H1 (cell line): ENCODE measurements around the gene EIPR1. TPM values are rescaled to one million over a fixed set of nuclear protein-coding genes. Genes with fewer than 3 reads are reported as not detected.
A peak's percentile ranks its signal among the peaks of the same experiment; 100 is the strongest.

Experiments
- BACH1 ChIP-seq: IDR thresholded peaks from 2 replicates; pipeline ENCODE4 v1.6.1; 2012; ENCODE audit warnings: low read length, improper control_type of control experiment
- BRCA1 ChIP-seq: IDR thresholded peaks from 2 replicates; pipeline ENCODE4 v1.6.1; 2012; ENCODE audit warnings: low read depth, low read length, improper control_type of control experiment
- CBX5 ChIP-seq: fragments of 300-800, 300-1000 bp; sonication (generic); IDR thresholded peaks from 2 replicates; pipeline ENCODE4 v1.7.1; 2016; ENCODE audit warnings: antibody characterized with exemption, low read length, low read depth
- CBX8 ChIP-seq: fragments of 300-800, 300-1000 bp; sonication (generic); IDR thresholded peaks from 2 replicates; pipeline ENCODE4 v1.7.1; 2016; ENCODE audit warnings: low read depth, low read length, borderline replicate concordance
- CHD1 ChIP-seq: IDR thresholded peaks from 2 replicates; pipeline ENCODE4 v1.6.1; 2012; ENCODE audit warnings: low read depth, low read length, improper control_type of control experiment
- HDAC6 ChIP-seq: IDR thresholded peaks from one replicate; pipeline ENCODE4 v1.7.1; 2012; ENCODE audit warnings: low read depth, mild to moderate bottlenecking, inconsistent platforms, low read length, moderate library complexity
- JUN ChIP-seq: IDR thresholded peaks from 2 replicates; pipeline ENCODE4 v1.6.1; 2011; ENCODE audit warnings: low read depth, mild to moderate bottlenecking, improper control_type of control experiment, low read length
- NANOG ChIP-seq: IDR thresholded peaks from 2 replicates; pipeline ENCODE4 v1.6.1; 2011; ENCODE audit warnings: low read length, low read depth, mild to moderate bottlenecking, inconsistent platforms; ENCODE audit not compliant: insufficient read depth, poor library complexity, severe bottlenecking
- NRF1 ChIP-seq: IDR thresholded peaks from 2 replicates; pipeline ENCODE4 v1.6.1; 2011; ENCODE audit warnings: mild to moderate bottlenecking, low read depth, low read length, improper control_type of control experiment
- POLR2A ChIP-seq, 2 experiments: IDR thresholded peaks; 1 replicate in 1 of 2; 2 replicates in 1 of 2; pipeline ENCODE4 v1.6.1; 2011; ENCODE audit warnings: low read depth in 2 of 2, low read length in 2 of 2, mild to moderate bottlenecking in 2 of 2; ENCODE audit errors: control extremely low read depth in 1 of 2
- RNF2 ChIP-seq: fragments of 200-900, 300-1000 bp; sonication (generic); IDR thresholded peaks from 2 replicates; pipeline ENCODE4 v1.7.1; 2016; ENCODE audit warnings: borderline replicate concordance, low read depth, mild to moderate bottlenecking, antibody characterized with exemption, low read length; ENCODE audit not compliant: poor library complexity, severe bottlenecking; ENCODE audit errors: missing control alignments
- RXRA ChIP-seq: IDR thresholded peaks from 2 replicates; pipeline ENCODE4 v1.6.1; 2011; ENCODE audit warnings: low read depth, mild to moderate bottlenecking, low read length, moderate library complexity; ENCODE audit not compliant: insufficient read depth
- SP1 ChIP-seq: IDR thresholded peaks from 2 replicates; pipeline ENCODE4 v1.6.1; 2011; ENCODE audit warnings: low read depth, low read length
- TBP ChIP-seq: IDR thresholded peaks from 2 replicates; pipeline ENCODE4 v1.6.1; 2011; ENCODE audit warnings: low read depth, low read length, improper control_type of control experiment
- YY1 ChIP-seq: IDR thresholded peaks from 2 replicates; pipeline ENCODE4 v1.6.1; 2011; ENCODE audit warnings: low read depth, mild to moderate bottlenecking, low read length
- polyA plus RNA-seq, 7 experiments: library from polyadenylated mRNA; depleted of rRNA in 3 of 7; stranded (reverse) in 5 of 7; unstranded in 2 of 7; fragments of >200 nt in 5 of 7; fragments of 200-250 nt in 2 of 7; gene quantifications; 1 replicate in 5 of 7; 2 replicates in 1 of 7; 4 replicates in 1 of 7; pipeline versions ENCODE4 v1.2.1 to v1.2.3, GENCODE V29; 2011 to 2013; ENCODE audit warnings: missing spikeins in 2 of 7, mixed read lengths in 2 of 7
- total RNA-seq: library from RNA; stranded (reverse); fragmentation: NEBNext Ultra II Directional; extraction: Animal tissue kit (Norgen Biotek cat#: 25700); gene quantifications from 2 replicates; pipeline ENCODE4 v1.2.1, GENCODE V29; 2021
- TF ChIP-seq, protein P1 (sequence below), 3 experiments: IDR thresholded peaks; 1 replicate in 2 of 3; 2 replicates in 1 of 3; pipeline versions ENCODE4 v1.5.1 to v1.6.1; 2011; ENCODE audit warnings: low read length in 3 of 3, mild to moderate bottlenecking in 3 of 3, inconsistent platforms in 2 of 3, low read depth in 1 of 3, moderate library complexity in 1 of 3; ENCODE audit not compliant: insufficient read depth in 1 of 3; ENCODE audit errors: control extremely low read depth in 1 of 3
- TF ChIP-seq, protein P2 (sequence below): IDR thresholded peaks from 2 replicates; pipeline ENCODE4 v1.6.1; 2012; ENCODE audit warnings: inconsistent platforms

The EIPR1 gene
- total and polyA plus RNA-seq, 2 of the 8 experiments (the other 6 are each of a cell fraction or from before 2014, with no cell fraction given): 26.3 to 56.4 TPM

DNA sequence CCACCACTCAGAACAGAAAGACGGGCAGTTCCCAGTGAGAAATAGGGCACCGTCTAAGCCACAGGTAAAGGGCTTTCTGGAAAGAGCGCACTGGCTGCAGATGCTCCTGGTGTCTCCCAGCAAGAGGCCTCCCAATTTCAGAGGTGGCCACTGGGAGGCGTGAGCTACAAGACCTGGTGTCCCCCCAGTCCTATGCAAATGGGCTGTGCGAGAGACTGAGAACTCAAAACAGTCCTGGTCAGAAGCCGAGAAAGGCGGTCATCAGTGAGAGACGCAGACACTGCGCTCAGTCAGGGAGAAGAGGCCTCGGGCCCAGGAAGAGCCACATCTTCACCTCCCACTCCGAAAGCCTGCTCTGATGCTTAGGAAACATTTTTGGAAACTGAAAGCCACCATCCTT lies 179.5 kb downstream of the EIPR1 start (continued):
- TF ChIP-seq, protein P1, sequence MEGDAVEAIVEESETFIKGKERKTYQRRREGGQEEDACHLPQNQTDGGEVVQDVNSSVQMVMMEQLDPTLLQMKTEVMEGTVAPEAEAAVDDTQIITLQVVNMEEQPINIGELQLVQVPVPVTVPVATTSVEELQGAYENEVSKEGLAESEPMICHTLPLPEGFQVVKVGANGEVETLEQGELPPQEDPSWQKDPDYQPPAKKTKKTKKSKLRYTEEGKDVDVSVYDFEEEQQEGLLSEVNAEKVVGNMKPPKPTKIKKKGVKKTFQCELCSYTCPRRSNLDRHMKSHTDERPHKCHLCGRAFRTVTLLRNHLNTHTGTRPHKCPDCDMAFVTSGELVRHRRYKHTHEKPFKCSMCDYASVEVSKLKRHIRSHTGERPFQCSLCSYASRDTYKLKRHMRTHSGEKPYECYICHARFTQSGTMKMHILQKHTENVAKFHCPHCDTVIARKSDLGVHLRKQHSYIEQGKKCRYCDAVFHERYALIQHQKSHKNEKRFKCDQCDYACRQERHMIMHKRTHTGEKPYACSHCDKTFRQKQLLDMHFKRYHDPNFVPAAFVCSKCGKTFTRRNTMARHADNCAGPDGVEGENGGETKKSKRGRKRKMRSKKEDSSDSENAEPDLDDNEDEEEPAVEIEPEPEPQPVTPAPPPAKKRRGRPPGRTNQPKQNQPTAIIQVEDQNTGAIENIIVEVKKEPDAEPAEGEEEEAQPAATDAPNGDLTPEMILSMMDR (IDR thresholded peaks at IDR 0.05; ENCODE audit: control extremely low read depth in 1 of 3, insufficient read depth in 1 of 3, low read depth in 1 of 3, low read length in 3 of 3): peak; percentile 53 to 83 (median 67)
- peak in 1 of 2 experiments; percentile 66; a peak in 2 of 3 replicates for TF ChIP-seq POLR2A (IDR thresholded peaks at IDR 0.05; ENCODE audit: control extremely low read depth in 1 of 2, low read depth in 2 of 2, low read length in 2 of 2)
- TF ChIP-seq NRF1: no peak
- no peak for TF ChIP-seq BRCA1
- TF ChIP-seq RNF2: no peak
- no peak for TF ChIP-seq CBX5
- no peak for TF ChIP-seq BACH1
- TF ChIP-seq TBP: no peak; the same call in 1 of the 2 replicates
- no peak for TF ChIP-seq RXRA
- no peak for TF ChIP-seq NANOG
- TF ChIP-seq CBX8: no peak
- TF ChIP-seq HDAC6: no peak
- no peak for TF ChIP-seq SP1
- no peak for TF ChIP-seq JUN
- TF ChIP-seq, protein P2, sequence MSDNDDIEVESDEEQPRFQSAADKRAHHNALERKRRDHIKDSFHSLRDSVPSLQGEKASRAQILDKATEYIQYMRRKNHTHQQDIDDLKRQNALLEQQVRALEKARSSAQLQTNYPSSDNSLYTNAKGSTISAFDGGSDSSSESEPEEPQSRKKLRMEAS: no peak
- no peak for TF ChIP-seq CHD1
- no peak for TF ChIP-seq YY1
